NCI-H82 treated with DMSO at 0.1 percent for 48 hours (cell line): Measurements from ENCODE around the gene PRSS3.
"Not testable (repeated sequence)": the region's sequence is repeated elsewhere in the genome, so short reads cannot be mapped to it uniquely, and the experiment has no call there.

Experiments used
- DNase-seq: peaks from one replicate; lab custom pipeline; 2025; ENCODE audit not compliant: unreplicated experiment; lab: John Stamatoyannopoulos, UW

The PRSS3 gene

GRCh38 chr9:33817327-33818166 lies 22.2 kb downstream of the PRSS3 start:
- no peak for DNase-seq

GRCh38 chr9:33818167-33818846 lies 22.9 kb downstream of the PRSS3 start:
- no peak for DNase-seq

- DNase-seq, result no peak
These were observed 23.6 kb downstream of the PRSS3 start for GRCh38 chr9:33818847-33819500.

GRCh38 chr9:33820231-33820745 lies 24.9 kb downstream of the PRSS3 start:
- no peak for DNase-seq

- DNase-seq, result no peak
These were observed 28.4 kb downstream of the PRSS3 start for GRCh38 chr9:33823801-33824200.

- DNase-seq, result not testable (repeated sequence)
These were observed 31.9 kb downstream of the PRSS3 start for GRCh38 chr9:33827285-33827684.

- DNase-seq, result not testable (repeated sequence)
These were observed 34.4 kb downstream of the PRSS3 start for GRCh38 chr9:33829641-33830230.

GRCh38 chr9:33835625-33836260 lies 40.4 kb downstream of the PRSS3 start:
- DNase-seq, result no peak

- DNase-seq, result not testable (repeated sequence)
These were observed 40.9 kb downstream of the PRSS3 start for GRCh38 chr9:33836261-33836660.

GRCh38 chr9:33837138-33837537 lies 41.8 kb downstream of the PRSS3 start:
- DNase-seq, result no peak

GRCh38 chr9:33840381-33840780 lies 45.0 kb downstream of the PRSS3 start:
- no peak for DNase-seq

- DNase-seq, result no peak
These were observed 48.1 kb downstream of the PRSS3 start for GRCh38 chr9:33843312-33843961.

- DNase-seq, result no peak
These were observed 50.9 kb downstream of the PRSS3 start for GRCh38 chr9:33846231-33846630.

- not testable (repeated sequence) for DNase-seq
These were observed 52.5 kb downstream of the PRSS3 start for GRCh38 chr9:33847894-33848205.
